GM18499 (cell line): ENCODE measurements around the gene CHST4.
"Not testable (repeated sequence)": the region's sequence is repeated elsewhere in the genome, so short reads cannot be mapped to it uniquely, and the experiment has no call there.

ENCODE experiments used
- ATAC-seq: cut with Tn5 transposase; IDR thresholded peaks from one replicate; pipeline ENCODE4 v1.9.1; 2021; ENCODE audit warnings: moderate number of reproducible peaks; ENCODE audit not compliant: insufficient read depth, unreplicated experiment

The CHST4 gene

DNA sequence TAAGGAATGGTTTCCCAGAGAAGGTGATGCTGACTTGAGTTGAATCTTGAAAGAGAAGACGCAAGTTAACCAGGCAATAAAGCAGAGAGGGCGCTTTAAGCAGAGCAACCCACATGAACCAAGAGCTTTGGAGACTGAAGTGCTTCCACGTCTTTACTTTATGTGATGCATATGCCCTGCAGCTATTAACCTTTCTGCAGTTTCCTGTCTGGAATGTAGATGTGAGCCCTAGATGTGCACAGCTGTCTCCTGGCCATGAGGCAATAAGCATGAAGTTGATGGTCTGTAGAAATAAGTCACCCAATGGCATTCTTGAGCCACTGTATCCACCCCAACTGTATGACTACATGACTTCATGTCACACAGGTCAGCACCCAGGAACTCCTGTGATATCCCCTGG lies 5.7 kb upstream of the CHST4 start:
- ATAC-seq, result no peak

DNA sequence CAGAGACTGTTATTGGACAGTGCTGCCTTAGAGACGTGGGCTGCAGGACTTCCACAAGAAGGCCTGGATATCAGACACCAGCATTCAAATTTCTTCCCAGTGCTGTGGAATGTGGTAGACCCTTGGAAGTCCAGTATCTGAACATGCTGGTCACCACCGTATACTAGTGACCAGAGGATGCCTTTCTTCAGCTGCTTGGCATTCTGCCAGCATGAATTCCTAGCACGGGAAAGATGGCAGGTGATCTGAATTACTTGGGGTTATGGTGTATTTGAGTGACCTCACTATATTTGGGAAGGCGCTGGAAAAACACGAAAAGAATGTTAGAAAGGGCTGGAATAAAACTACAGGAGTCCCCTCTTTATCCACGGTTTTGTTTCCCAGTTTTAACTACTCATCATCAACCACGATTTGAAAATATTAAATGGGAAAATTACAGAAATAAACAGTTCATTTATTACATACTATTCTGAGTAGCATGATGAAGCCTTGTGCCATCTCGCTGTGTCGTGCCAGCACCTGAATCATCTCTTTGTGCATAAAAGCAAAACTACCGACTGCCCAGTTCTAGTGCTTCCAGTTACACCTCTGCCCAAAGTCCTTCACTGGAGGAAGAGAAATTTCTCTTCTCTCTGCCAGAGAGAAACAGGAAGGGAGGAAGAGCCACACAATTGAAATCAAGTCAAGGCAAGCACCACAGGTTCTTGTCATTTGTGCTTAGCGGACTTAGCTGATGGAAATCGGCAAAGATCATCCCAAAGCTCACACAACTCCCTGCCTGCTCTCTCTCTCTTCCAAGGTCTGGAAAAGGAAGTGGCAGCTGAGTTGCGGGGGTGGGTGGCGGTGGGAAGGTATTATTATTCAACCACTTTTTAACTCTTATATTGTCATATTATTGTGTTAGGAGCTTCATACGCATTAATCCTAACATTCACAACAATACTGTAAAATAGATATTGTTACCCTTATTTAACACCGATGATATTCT lies 1.4 kb upstream of the CHST4 start:
- no peak for ATAC-seq

DNA sequence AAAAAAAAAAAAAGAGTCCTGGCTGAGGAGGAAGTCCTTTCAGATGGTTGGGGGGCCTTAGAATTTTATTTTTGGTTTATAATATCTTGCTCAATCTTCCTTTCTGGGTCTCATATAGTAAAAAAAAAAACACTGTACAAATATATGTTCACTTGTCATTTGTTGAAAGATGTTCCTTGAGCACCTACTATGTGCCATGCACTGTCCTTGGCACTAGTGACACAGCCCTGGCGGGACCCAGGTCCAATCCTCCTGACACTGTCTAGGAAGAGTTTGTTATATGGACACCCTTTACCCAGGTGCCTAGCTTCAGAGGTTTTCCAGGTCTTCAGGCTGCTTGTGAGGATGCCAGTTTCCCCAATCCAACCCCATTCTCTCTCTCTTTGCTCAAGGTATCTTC lies 2.0 kb downstream of the CHST4 start:
- no peak for ATAC-seq

DNA sequence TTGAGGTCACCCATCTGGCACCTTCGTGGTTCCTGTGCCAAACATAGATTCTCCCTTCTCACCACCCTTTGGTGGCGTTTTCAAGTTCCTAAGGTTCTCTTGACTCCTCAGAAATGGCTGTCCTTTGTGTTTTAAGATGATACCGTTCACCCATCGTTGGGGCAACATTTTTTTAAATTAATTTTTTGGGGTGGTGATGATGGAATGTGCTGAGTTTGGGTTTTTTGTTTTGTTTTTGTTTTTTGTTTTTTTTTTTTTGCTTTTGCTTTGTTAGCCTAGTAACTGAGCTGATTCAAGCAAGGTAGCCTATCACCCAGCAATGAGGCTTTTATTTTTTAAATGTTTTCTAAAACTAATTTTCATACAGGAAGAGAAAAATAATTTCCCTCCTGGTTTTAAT lies 2.6 kb downstream of the CHST4 start:
- ATAC-seq, result no peak

DNA sequence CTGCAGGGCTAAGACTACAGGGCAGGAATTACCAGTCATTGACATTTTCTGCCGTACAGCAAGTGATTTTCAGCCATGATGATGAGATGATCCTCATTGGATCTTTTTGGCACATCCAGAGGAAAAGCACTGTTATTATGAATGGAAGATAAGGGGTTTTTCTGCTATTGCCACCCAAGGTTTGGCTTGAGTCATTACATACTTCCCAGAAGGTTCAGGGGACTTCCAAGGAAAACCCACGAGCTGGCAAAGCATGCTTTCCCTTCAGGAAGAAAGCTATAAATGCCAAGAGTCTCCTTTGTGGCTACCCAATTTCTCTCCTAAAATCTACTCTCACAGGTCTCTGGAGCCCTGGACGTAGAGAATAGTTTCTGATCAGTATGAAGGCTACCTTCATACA lies 6.1 kb downstream of the CHST4 start:
- ATAC-seq, result no peak

DNA sequence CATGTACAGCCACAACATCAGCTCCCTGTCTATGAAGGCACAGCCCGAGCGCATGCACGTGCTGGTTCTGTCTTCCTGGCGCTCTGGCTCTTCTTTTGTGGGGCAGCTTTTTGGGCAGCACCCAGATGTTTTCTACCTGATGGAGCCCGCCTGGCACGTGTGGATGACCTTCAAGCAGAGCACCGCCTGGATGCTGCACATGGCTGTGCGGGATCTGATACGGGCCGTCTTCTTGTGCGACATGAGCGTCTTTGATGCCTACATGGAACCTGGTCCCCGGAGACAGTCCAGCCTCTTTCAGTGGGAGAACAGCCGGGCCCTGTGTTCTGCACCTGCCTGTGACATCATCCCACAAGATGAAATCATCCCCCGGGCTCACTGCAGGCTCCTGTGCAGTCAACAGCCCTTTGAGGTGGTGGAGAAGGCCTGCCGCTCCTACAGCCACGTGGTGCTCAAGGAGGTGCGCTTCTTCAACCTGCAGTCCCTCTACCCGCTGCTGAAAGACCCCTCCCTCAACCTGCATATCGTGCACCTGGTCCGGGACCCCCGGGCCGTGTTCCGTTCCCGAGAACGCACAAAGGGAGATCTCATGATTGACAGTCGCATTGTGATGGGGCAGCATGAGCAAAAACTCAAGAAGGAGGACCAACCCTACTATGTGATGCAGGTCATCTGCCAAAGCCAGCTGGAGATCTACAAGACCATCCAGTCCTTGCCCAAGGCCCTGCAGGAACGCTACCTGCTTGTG lies 10.7 kb downstream of the CHST4 start:
- no peak for ATAC-seq

DNA sequence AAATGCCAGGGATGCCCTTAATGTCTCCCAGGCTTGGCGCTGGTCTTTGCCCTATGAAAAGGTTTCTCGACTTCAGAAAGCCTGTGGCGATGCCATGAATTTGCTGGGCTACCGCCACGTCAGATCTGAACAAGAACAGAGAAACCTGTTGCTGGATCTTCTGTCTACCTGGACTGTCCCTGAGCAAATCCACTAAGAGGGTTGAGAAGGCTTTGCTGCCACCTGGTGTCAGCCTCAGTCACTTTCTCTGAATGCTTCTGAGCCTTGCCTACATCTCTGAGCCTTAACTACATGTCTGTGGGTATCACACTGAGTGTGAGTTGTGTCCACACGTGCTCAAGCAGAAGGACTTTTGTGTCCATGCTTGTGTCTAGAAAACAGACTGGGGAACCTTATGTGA lies 11.4 kb downstream of the CHST4 start:
- ATAC-seq, result no peak

DNA sequence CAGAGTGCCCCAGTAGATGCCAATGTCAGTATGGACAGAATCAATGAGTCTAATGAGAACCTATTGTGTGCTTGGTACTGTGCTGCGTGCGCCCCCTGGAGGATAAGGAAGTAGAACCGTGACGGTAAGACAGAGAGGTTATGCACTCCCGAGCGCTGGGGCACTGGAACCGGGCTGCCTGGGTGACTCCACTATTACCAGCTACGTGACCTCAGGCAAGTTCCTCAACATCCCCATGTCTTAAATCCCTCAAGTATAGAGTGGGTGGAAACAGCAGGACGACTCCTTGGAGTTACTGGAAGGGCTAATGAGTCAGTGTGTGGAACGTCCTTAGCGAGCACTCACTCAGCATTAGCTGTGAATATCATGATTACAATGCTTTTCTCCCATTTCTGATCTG lies 16.2 kb downstream of the CHST4 start:
- no peak for ATAC-seq

DNA sequence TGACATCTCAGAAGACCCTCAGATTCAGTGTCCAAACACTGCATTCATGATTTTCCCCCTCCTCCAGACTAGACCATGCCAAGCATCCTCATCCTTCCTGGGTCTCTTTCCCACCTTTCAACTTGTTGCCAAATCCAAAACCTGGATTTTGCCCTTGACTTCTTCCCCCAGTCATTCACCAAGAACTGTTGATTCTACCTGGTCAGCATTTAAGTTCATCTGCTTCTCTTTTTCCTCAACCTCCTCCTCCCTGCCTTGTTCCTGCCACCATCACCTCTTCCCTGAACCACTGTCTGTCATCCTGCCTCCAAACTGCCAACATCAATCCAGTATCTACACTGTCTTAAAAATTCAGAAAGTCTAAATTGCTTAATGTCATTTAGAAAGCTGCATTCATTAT lies 20.9 kb downstream of the CHST4 start:
- ATAC-seq, result no peak

DNA sequence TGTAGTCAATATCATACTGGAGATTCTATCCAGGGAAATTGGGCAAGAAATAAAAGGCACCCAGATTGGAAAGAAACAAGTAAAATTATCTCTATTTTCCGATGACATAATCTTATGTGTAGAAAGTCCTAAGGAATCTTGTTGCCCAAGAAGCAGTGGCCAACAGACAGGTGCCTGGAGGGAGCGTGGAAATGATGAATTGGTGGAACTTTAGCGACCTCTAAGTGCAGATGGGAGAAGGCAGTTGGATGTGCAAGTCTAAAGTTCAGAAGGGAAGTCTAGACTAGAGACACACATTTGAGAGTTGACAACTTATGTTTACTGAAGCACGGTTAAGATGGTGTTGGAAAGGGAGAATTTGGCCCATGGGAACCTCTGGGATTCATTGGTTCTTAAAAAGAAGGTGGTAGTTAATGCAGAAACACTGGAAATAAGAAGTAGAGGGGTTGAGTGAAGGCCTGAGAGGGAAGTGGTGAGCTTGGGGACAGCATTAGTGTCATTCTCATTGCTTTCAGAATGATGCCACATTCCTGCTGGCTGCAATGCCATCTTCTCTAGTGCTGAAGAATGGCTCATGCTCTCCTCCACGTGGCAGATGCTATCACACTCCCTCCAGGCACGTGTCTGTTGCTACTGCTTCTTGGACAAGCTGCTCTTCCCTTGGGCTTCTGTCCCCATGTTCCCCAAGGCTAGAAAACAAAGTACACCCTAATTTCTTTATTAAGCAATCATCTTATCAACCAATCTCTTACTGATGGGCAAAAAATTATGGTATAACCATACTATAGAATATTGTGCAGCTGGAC lies 26.7 kb downstream of the CHST4 start:
- no peak for ATAC-seq

DNA sequence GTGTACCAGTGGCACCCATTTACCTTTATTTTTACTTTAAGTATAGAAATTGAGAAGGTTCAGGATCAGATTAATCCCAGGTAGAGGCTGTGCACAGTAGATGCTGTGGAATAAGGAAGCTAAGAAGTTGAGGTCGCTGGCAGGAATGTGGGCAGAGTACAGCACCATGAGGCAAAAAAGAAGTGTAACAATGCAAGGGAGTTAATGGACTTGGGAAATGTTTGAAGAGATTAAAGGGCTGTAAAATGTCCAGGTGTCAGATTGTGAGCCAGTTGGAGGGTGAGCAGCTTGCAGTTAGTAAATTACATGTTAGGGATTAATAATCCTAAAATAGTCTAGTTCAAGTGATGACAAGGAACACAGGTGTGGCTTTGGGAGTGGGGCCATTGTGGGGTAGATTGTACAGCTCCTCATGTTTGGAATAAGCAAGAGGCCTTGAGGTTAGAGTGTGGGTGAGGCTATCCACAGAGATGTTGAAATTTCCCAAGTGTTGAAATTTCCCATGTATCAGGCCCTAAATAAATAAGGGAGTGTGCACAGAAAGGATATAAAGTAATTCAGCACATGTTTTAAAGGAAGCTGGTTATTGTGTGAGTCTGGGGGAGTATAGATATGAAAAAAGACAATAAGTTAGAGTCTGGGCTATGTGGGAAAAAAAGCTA lies 29.1 kb downstream of the CHST4 start:
- ATAC-seq, result no peak

DNA sequence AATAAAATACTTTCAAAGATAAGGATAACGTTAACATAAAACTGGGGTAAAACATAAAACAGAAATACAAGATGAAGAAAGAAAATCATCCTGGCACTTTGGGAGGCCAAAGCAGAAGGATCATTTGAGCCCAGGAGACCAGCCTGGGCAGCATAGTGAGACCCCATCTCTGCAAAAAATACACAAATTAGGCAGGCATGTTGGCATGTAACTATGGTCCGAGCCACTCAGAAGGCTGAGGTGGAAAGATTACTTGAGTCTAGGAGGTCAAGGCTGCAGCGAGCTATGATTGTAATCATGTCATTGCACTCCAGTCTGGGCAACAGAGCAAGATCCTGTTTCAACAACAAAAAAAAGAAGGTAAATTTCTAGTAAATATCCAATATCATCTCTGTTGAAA lies 31.1 kb downstream of the CHST4 start:
- no peak for ATAC-seq

DNA sequence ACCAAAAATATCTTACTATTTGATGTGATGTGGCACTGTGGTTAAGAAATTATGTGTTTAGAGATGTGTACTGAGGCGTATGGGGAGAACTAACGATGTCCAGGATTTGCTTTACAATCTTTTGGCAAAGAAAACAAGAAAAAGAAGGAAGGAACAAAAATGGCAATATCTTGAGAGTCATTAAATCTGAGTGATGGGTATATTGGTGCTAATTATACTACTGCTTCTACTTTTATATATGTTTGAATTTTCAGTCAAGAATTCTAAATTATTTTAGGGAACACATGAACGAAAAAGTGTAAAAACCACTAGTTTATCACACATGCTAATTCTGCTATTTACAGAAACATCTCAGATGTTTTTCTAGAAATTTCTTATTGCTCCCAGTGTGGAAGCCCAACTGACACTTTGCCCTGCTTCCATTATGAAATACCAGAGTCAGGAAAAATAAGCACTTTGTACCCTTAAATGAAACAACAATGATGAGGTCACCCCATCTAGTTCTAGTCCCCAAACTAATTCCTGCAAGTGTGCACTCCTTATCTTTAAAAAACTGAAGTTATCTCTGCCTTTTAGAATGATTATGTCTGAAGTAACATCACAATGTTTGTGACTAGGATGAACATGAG lies 31.8 kb downstream of the CHST4 start:
- ATAC-seq, result no peak

DNA sequence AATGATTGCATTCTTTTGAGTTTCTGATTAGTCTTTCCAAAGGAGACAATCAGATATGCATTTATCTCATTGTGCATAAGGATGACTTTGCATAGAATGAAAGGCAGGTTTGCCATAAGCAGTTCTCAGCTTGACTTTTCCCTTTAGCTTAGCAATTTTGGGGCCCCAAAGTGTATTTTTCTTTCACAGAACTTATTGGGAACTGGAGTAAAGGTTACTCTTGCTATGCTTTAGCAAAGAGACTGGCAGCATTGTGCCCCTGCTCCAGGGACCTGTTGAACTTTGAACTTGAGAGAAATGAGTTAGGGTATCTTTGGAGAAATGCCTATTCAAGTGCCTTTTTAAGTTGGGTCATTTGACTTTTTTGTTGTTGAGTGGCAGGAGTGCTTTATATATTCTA lies 33.6 kb downstream of the CHST4 start:
- ATAC-seq, result no peak

DNA sequence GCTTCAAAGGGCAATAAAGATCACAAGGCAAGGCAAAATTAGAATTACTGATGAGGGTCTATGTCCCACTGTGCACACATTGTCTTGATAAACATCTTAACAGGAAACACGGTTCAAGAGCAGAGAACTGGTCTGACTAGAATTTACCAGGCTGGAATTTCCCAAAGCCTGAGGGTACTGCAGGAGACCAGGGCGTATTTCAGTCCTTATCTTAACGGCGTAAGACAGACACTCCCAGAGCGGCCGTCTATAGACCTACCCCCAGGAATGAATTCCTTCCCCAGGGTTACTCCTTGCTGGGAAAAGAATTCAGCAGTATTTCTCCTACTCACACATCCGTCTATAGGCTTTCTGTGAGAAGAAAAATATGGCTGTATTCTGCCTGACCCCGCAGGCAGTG lies 35.7 kb downstream of the CHST4 start:
- not testable (repeated sequence) for ATAC-seq

DNA sequence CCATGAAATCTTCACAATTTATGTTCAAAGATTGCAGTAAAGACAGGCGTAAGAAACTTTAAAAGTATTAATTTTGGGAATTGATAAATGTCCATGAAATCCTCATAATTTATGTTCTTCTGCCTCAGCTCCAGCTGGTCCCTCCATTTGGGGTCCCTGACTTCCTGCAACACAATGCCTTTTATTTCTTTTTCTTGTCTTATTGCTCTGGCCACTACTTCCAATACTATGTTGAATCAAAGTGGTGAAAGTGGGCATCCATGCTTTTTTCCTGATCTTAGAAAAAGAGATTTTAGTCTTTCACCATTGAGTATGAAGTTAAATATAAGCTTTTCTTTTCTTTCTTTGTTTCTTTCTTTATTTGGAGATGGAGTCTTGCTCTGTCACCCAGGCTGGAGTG lies 36.3 kb downstream of the CHST4 start:
- ATAC-seq, result no peak

DNA sequence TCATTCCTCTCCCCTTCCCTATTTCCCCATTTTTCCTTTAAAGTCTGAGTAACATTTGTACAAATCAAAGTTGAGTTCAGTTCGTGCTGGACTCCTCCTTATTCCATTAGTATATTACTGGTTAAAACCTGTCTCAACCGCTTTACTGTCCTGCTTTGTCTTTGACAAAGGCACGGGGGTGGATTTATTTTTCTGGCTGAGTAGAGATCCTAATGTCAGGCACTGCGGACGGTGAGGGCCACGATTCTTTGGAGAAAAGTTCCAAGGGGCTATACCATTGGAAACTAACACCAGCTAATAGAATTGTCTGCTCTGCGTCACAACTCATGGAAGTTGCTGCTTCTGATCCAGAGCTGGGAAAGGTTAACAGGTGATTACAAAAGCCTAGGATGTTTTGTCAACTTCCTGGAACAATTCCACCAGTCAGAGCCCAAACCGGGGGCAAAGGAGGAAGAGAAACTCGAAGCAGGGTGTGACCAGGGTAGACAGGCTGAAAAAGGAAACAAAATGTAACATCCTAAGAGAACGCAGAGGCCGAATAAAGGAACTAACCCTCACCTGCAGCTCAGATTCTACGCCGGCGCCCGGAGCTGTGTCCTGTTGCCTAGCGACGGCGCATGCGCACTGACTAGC lies 38.2 kb downstream of the CHST4 start:
- ATAC-seq, result peak; percentile 90

DNA sequence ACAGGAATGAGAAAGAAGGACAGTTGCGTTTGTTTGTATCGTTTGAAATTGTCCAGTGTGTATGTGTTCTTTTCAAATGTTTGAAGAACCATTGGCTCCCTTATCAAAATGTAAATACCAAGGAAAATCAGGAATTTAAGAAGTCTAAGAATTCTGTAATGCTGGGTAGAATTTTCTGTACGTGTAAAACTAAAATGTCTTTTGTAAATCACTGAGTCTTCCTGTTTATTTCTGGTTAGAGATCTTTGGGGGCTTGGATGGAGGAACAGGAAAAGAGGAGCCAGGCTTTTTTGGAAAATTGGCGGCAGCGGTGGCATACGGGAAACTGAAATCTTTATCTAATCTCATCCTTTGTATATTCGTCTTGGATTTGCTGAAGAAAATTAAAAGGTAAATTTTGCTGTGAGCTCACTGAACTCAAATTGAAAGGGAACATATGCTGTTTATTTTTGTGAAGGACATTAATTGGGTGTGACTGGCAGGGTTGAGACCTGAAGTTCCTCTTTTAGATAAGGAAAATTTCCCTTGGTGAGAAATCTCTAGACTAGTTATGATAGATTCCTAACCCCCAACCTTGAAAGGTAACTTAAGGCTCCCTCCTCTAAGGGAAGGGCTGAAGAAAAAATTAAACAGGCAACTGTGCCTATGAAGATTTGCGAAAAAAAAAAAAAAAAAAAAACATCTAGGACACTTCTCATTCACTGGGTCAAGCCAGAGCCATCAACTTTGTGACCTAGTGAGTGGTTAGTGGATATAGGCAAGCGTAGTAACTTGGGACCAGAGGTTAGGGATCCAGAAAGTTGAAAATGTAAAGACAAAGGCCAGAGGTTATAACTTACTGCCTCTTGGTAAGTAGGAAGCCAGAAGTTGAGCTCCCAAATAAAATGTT lies 39.8 kb downstream of the CHST4 start:
- ATAC-seq, result no peak
